PC-3 (cell line): ENCODE results near the gene PGM2L1. TPM values are rescaled to one million over a fixed set of nuclear protein-coding genes. Genes with fewer than 3 reads are reported as not detected.
A peak's percentile ranks its signal among the peaks of the same experiment; 100 is the strongest.

ENCODE experiments used
- ATAC-seq: fragments of 200-7000 bp; cut with Tn5 transposase; 2 replicates; pipeline ENCODE4 v1.9.1; 2020; ENCODE audit warnings: mild to moderate bottlenecking, moderate library complexity
- BruUV-seq: library from RNA; stranded (reverse); fragments of 400-500 nt; replicated peaks from 2 replicates; lab custom pipeline; 2021; lab: Mats Ljungman, UMichigan
- CTCF ChIA-PET: fragments of 300-600 bp; sonication (Branson Sonifier 250); formaldehyde crosslinking; loops from one replicate; lab custom pipeline; 2022; ENCODE audit warnings: antibody characterized with exemption; lab: Charles Lee
- POLR2A ChIA-PET: fragments of 300-600 bp; sonication (Branson Sonifier 250); formaldehyde crosslinking; loops from one replicate; lab custom pipeline; 2022; ENCODE audit warnings: antibody characterized with exemption; ENCODE audit not compliant: unreplicated experiment; lab: Charles Lee
- DNase-seq: peaks from one replicate; pipeline ENCODE4 v3.0.0-alpha.2; 2015
- H2AFZ ChIP-seq: fragments of 300-600 bp; sonication (generic); 2 replicates; pipeline ENCODE4 v1.6.0; 2016; ENCODE audit warnings: antibody characterized with exemption, low read length
- H3F3A ChIP-seq: fragments of 300-600 bp; sonication (generic); one replicate; pipeline ENCODE4 v1.6.0; 2017; ENCODE audit warnings: antibody characterized with exemption, low read length, control low read depth, mild to moderate bottlenecking; ENCODE audit not compliant: unreplicated experiment
- H3K27ac ChIP-seq: fragments of 300-600 bp; sonication (generic); 2 replicates; pipeline ENCODE4 v1.5.1; 2016; ENCODE audit warnings: mild to moderate bottlenecking, low read length
- H3K27me3 ChIP-seq: fragments of 300-600 bp; sonication (generic); 2 replicates; pipeline ENCODE4 v1.6.1; 2016; ENCODE audit warnings: low read length, mixed read lengths
- H3K36me3 ChIP-seq: fragments of 300-600 bp; sonication (generic); 2 replicates; pipeline ENCODE4 v1.6.1; 2016; ENCODE audit warnings: low read depth, mixed run types, low read length, mixed read lengths
- H3K4me1 ChIP-seq: fragments of 300-600 bp; sonication (generic); 2 replicates; pipeline ENCODE4 v1.5.1; 2016; ENCODE audit warnings: low read length; ENCODE audit not compliant: insufficient read depth
- H3K4me2 ChIP-seq: fragments of 300-600 bp; sonication (generic); 2 replicates; pipeline ENCODE4 v1.6.0; 2016; ENCODE audit warnings: low read length
- H3K4me3 ChIP-seq: fragments of 300-600 bp; sonication (generic); 2 replicates; pipeline ENCODE4 v1.5.1; 2016; ENCODE audit warnings: mild to moderate bottlenecking, low read length, mixed read lengths
- H3K79me2 ChIP-seq: fragments of 300-600 bp; sonication (generic); 2 replicates; pipeline ENCODE4 v1.6.1; 2017; ENCODE audit warnings: low read length, mixed read lengths
- H3K9ac ChIP-seq: fragments of 300-600 bp; sonication (generic); 2 replicates; pipeline ENCODE4 v1.6.0; 2016; ENCODE audit warnings: mild to moderate bottlenecking, low read length
- H3K9me2 ChIP-seq: fragments of 300-600 bp; sonication (generic); replicated peaks from 2 replicates; pipeline ENCODE4 v1.6.1; 2016; ENCODE audit warnings: mixed run types, low read length, mixed read lengths
- H3K9me3 ChIP-seq: fragments of 300-600 bp; sonication (generic); 2 replicates; pipeline ENCODE4 v1.6.1; 2016; ENCODE audit warnings: low read length, mixed read lengths
- H4K20me1 ChIP-seq: fragments of 300-600 bp; sonication (generic); 2 replicates; pipeline ENCODE4 v1.6.1; 2016; ENCODE audit warnings: low read length, mixed read lengths
- EZH2 ChIP-seq: fragments of 300-600 bp; sonication (generic); IDR thresholded peaks from one replicate; pipeline ENCODE4 v1.6.1; 2017; ENCODE audit warnings: antibody characterized with exemption, mild to moderate bottlenecking, low read length; ENCODE audit not compliant: unreplicated experiment
- EZH2phosphoT487 ChIP-seq: fragments of 300-600 bp; sonication (generic); IDR thresholded peaks from 2 replicates; pipeline ENCODE4 v1.6.1; 2018; ENCODE audit warnings: mild to moderate bottlenecking, antibody characterized with exemption, low read length, borderline replicate concordance
- intact Hi-C: fragments of 100-400 bp; cut with micrococcal nuclease; formaldehyde crosslinking; loops from 2 replicates; pipeline ENCODE4 v1.9.0; 2023
- microRNA-seq: library from miRNA; unstranded; fragments of <30 nt; microRNA quantifications from one replicate; pipeline ENCODE4 v1.1.0, GENCODE V29; 2020; ENCODE audit not compliant: unreplicated experiment
- total RNA-seq: library from RNA; depleted of rRNA; stranded (reverse); fragments of >200 nt; gene quantifications from 2 replicates; pipeline ENCODE4 v1.2.3, GENCODE V29; 2014; rRNA removed
- TF ChIP-seq, protein P1 (sequence below): fragments of 300-600 bp; sonication (generic); conservative IDR thresholded peaks from 2 replicates; pipeline ENCODE4 v1.5.1; 2017; ENCODE audit warnings: antibody characterized with exemption, low read depth, mild to moderate bottlenecking, low read length

Gene PGM2L1
- total RNA-seq, 1 experiment from 2014 or later, result 1.9 TPM

DNA sequence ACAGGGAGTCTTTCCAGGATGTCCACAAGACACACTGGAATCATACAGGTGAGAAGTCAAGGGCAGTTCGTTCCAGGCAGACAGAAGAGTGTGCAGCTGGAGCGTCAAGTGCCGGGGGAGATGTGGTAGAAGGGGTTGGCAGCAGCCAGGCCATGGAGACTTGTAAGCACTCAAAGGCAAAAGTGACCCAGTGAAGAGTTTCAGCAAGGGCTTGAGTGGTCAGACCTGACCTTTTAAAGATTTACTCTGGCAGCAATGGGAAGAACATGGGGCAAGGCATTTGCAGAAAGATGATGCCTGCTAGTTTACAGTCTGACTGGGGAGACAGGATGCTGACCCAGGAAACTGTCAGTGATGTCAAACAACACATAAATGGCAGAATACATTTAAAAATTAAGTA is 115.8 kb downstream of the PGM2L1 start:
- Histone ChIP-seq H3K4me1 (peaks cover 51% of the 10 kb centered on the region), H2AFZ (no peak overlapping the region), H3K79me2 (no peaks in the 10 kb centered on the region), H3K9me2 (no peaks in the 10 kb centered on the region), H3K4me2 (no peak overlapping the region), H3K27me3 (no peaks in the 10 kb centered on the region), H3K9ac (no peak overlapping the region), H3K4me3 (no peak overlapping the region), H3K9me3 (no peaks in the 10 kb centered on the region), H3F3A (peaks cover 5% of the 10 kb centered on the region), H3K27ac (no peak overlapping the region), H4K20me1 (no peaks in the 10 kb centered on the region), H3K36me3 (no peaks in the 10 kb centered on the region)
- intact Hi-C loops, result no loop called here
- ATAC-seq (no peak), DNase-seq (no peak)
- ChIA-PET CTCF (no interaction called here), POLR2A (no interaction called here)
- TF ChIP-seq EZH2 (no peak), EZH2phosphoT487 (no peak)
- TF ChIP-seq, protein P1, sequence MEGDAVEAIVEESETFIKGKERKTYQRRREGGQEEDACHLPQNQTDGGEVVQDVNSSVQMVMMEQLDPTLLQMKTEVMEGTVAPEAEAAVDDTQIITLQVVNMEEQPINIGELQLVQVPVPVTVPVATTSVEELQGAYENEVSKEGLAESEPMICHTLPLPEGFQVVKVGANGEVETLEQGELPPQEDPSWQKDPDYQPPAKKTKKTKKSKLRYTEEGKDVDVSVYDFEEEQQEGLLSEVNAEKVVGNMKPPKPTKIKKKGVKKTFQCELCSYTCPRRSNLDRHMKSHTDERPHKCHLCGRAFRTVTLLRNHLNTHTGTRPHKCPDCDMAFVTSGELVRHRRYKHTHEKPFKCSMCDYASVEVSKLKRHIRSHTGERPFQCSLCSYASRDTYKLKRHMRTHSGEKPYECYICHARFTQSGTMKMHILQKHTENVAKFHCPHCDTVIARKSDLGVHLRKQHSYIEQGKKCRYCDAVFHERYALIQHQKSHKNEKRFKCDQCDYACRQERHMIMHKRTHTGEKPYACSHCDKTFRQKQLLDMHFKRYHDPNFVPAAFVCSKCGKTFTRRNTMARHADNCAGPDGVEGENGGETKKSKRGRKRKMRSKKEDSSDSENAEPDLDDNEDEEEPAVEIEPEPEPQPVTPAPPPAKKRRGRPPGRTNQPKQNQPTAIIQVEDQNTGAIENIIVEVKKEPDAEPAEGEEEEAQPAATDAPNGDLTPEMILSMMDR, result no peak
- BruUV-seq, result no TSS peak

DNA sequence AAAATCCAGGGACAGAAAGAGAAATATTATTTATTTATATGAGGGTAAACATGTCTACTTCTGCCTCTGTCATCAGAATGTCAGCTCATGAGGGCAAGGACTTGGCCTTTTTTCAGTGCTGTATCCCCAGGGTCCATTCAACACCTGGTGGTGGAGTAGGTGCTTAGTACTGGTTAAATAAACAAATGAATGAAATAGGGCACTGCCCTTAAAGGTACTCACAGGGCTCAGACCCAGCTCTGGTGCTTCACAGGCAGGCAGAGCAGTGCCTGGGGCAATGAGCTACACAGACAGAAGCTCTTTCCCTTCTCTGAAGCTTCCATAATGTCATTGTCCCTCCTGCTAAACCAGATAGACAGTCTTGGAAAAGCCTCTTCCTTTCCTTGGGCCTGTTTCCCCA is 117.7 kb downstream of the PGM2L1 start:
- Histone ChIP-seq H4K20me1 (no peaks in the 10 kb centered on the region), H3K4me1 (peaks cover 46% of the 10 kb centered on the region), H3K9me3 (no peaks in the 10 kb centered on the region), H3K27me3 (no peaks in the 10 kb centered on the region), H2AFZ (no peak overlapping the region), H3K9me2 (no peaks in the 10 kb centered on the region), H3F3A (peaks cover 5% of the 10 kb centered on the region), H3K36me3 (no peaks in the 10 kb centered on the region), H3K79me2 (no peaks in the 10 kb centered on the region), H3K9ac (no peak overlapping the region), H3K4me2 (no peak overlapping the region), H3K4me3 (no peak overlapping the region), H3K27ac (no peak overlapping the region)
- no TSS peak for BruUV-seq
- TF ChIP-seq EZH2phosphoT487 (no peak), EZH2 (no peak)
- TF ChIP-seq, protein P1, result no peak
- intact Hi-C loops, result no loop called here
- ChIA-PET CTCF (no interaction called here), POLR2A (interaction anchor here (0.6 kb wide), 1 partner anchor 31 kb away, joined by 4 read pairs; the partner anchor contains the start of gene P4HA3)
- ATAC-seq (no peak), DNase-seq (peak; percentile 55)

Small RNAs within 50 kb of the gene (microRNA-seq; reads per million reads assigned to microRNA genes)
- gene MIR548AL, result not detected

Other genes with a start within 250 kb of the PGM2L1 start
- 27.3 and 32.6 TPM in 2 replicates for gene C2CD3, start 227.4 kb downstream of the PGM2L1 start, total RNA-seq
- gene PPME1, start 227.1 kb downstream of the PGM2L1 start, total RNA-seq, result 48.4 and 66.2 TPM in 2 replicates
- gene P4HA3, start 86.8 kb downstream of the PGM2L1 start, total RNA-seq, result 2.0 and 3.7 TPM in 2 replicates
- gene KCNE3, start 69.1 kb upstream of the PGM2L1 start, total RNA-seq, result 0.58 and 0.73 TPM in 2 replicates
- 9.4 and 11.3 TPM in 2 replicates for gene LIPT2, start 95.3 kb upstream of the PGM2L1 start, total RNA-seq
- gene POLD3, start 194.1 kb upstream of the PGM2L1 start, total RNA-seq, result 25.5 and 28.4 TPM in 2 replicates